ENCODE data around the gene GPRIN3.

The GPRIN3 gene

GRCh38 chr4:89242216-89242615, 65.4 kb downstream of the GPRIN3 start:
- in situ Hi-C loops (cut with HindIII; ENCODE audit: low pct_unique_long_range_greater_than_20kb, low sequenced_read_pairs), result no loop called here
- DNase-seq (ENCODE audit: low read depth in 1 of 2, low spot score in 1 of 2), result no peak
- no peak for TF ChIP-seq JUND (IDR thresholded peaks at IDR 0.05; ENCODE audit: low read depth)

GRCh38 chr4:89230271-89230670, 77.3 kb downstream of the GPRIN3 start:
- in situ Hi-C loops (cut with HindIII; ENCODE audit: low pct_unique_long_range_greater_than_20kb, low sequenced_read_pairs), result no loop called here

GRCh38 chr4:89226665-89227574, 80.7 kb downstream of the GPRIN3 start:
- in situ Hi-C loops (cut with HindIII; ENCODE audit: low pct_unique_long_range_greater_than_20kb, low sequenced_read_pairs), result no loop called here
- TF ChIP-seq JUND (IDR thresholded peaks at IDR 0.05; ENCODE audit: low read depth), result no peak
- peak; percentile 17 to 88 for DNase-seq (ENCODE audit: low read depth in 1 of 2, low spot score in 1 of 2)

More at GRCh38 chr4:89230271-89230670, 77.3 kb downstream of the GPRIN3 start:
- DNase-seq (ENCODE audit: low read depth in 1 of 2, low spot score in 1 of 2), result no peak
- TF ChIP-seq JUND (IDR thresholded peaks at IDR 0.05; ENCODE audit: low read depth), result no peak

GRCh38 chr4:89222170-89222569, 85.4 kb downstream of the GPRIN3 start:
- in situ Hi-C loops (cut with HindIII; ENCODE audit: low pct_unique_long_range_greater_than_20kb, low sequenced_read_pairs), result no loop called here
- DNase-seq (ENCODE audit: low read depth in 1 of 2, low spot score in 1 of 2), result no peak
- TF ChIP-seq JUND (IDR thresholded peaks at IDR 0.05; ENCODE audit: low read depth), result no peak

GRCh38 chr4:89221167-89221867, 86.3 kb downstream of the GPRIN3 start:
- in situ Hi-C loops (cut with HindIII; ENCODE audit: low pct_unique_long_range_greater_than_20kb, low sequenced_read_pairs), result no loop called here
- no peak for TF ChIP-seq JUND (IDR thresholded peaks at IDR 0.05; ENCODE audit: low read depth)
- no peak for DNase-seq (ENCODE audit: low read depth in 1 of 2, low spot score in 1 of 2)

- in situ Hi-C loops (cut with HindIII; ENCODE audit: low pct_unique_long_range_greater_than_20kb, low sequenced_read_pairs), result no loop called here
Observed at GRCh38 chr4:89218587-89218986, 89.0 kb downstream of the GPRIN3 start.

GRCh38 chr4:89217604-89218003, 90.0 kb downstream of the GPRIN3 start:
- TF ChIP-seq JUND (IDR thresholded peaks at IDR 0.05; ENCODE audit: low read depth), result no peak
- in situ Hi-C loops (cut with HindIII; ENCODE audit: low pct_unique_long_range_greater_than_20kb, low sequenced_read_pairs), result no loop called here
- no peak for DNase-seq (ENCODE audit: low read depth in 1 of 2, low spot score in 1 of 2)

More at GRCh38 chr4:89218587-89218986, 89.0 kb downstream of the GPRIN3 start:
- no peak for DNase-seq (ENCODE audit: low read depth in 1 of 2, low spot score in 1 of 2)
- no peak for TF ChIP-seq JUND (IDR thresholded peaks at IDR 0.05; ENCODE audit: low read depth)

GRCh38 chr4:89216866-89217265, 90.7 kb downstream of the GPRIN3 start:
- in situ Hi-C loops (cut with HindIII; ENCODE audit: low pct_unique_long_range_greater_than_20kb, low sequenced_read_pairs), result no loop called here
- no peak for TF ChIP-seq JUND (IDR thresholded peaks at IDR 0.05; ENCODE audit: low read depth)
- DNase-seq (ENCODE audit: low read depth in 1 of 2, low spot score in 1 of 2), result no peak

- in situ Hi-C loops (cut with HindIII; ENCODE audit: low pct_unique_long_range_greater_than_20kb, low sequenced_read_pairs), result no loop called here
- no peak for DNase-seq (ENCODE audit: low read depth in 1 of 2, low spot score in 1 of 2)
- no peak for TF ChIP-seq JUND (IDR thresholded peaks at IDR 0.05; ENCODE audit: low read depth)
Observed at GRCh38 chr4:89216422-89216821, 91.2 kb downstream of the GPRIN3 start.

- DNase-seq (ENCODE audit: low read depth in 1 of 2, low spot score in 1 of 2), result no peak
- in situ Hi-C loops (cut with HindIII; ENCODE audit: low pct_unique_long_range_greater_than_20kb, low sequenced_read_pairs), result no loop called here
- TF ChIP-seq JUND (IDR thresholded peaks at IDR 0.05; ENCODE audit: low read depth), result no peak
Observed at GRCh38 chr4:89215736-89216135, 91.9 kb downstream of the GPRIN3 start.

- TF ChIP-seq JUND (IDR thresholded peaks at IDR 0.05; ENCODE audit: low read depth), result no peak
- no peak for DNase-seq (ENCODE audit: low read depth in 1 of 2, low spot score in 1 of 2)
- in situ Hi-C loops (cut with HindIII; ENCODE audit: low pct_unique_long_range_greater_than_20kb, low sequenced_read_pairs), result no loop called here
Observed at GRCh38 chr4:89214308-89214707, 93.3 kb downstream of the GPRIN3 start.

- no peak for DNase-seq (ENCODE audit: low read depth in 1 of 2, low spot score in 1 of 2)
- TF ChIP-seq JUND (IDR thresholded peaks at IDR 0.05; ENCODE audit: low read depth), result no peak
- in situ Hi-C loops (cut with HindIII; ENCODE audit: low pct_unique_long_range_greater_than_20kb, low sequenced_read_pairs), result no loop called here
Observed at GRCh38 chr4:89213382-89213701, 94.3 kb downstream of the GPRIN3 start.

Measured in T47D (cell line).